Caco-2 (cell line): ENCODE measurements around the gene KCNQ1OT1. TPM values are rescaled to one million over a fixed set of nuclear protein-coding genes. Genes with fewer than 3 reads are reported as not detected.

Experiments
- BruUV-seq: library from RNA; stranded (reverse); fragments of 400-500 nt; replicated peaks from 2 replicates; lab custom pipeline; 2021; lab: Mats Ljungman, UMichigan
- CTCF ChIA-PET: fragments of 300-600 bp; sonication (Branson Sonifier 250); formaldehyde crosslinking; loops from one replicate; lab custom pipeline; 2022; ENCODE audit warnings: antibody characterized with exemption; lab: Charles Lee
- POLR2A ChIA-PET: fragments of 300-600 bp; sonication (Branson Sonifier 250); formaldehyde crosslinking; loops from one replicate; lab custom pipeline; 2022; ENCODE audit warnings: antibody characterized with exemption; lab: Charles Lee
- DNase-seq, 2 experiments: peaks; one replicate each; pipeline versions ENCODE4 v3.0.0 to v3.0.0-alpha.2; 2020 to 2022
- H3K27me3 ChIP-seq: replicated peaks from 2 replicates; pipeline ENCODE4 v1.6.0; 2011; ENCODE audit warnings: low read length; ENCODE audit not compliant: control insufficient read depth, insufficient read depth
- H3K36me3 ChIP-seq: 2 replicates; pipeline ENCODE4 v1.5.1; 2011; ENCODE audit warnings: low read length; ENCODE audit not compliant: control insufficient read depth, insufficient read depth
- H3K4me1 ChIP-seq: fragments of 250-450 bp; sonication (Bioruptor Pico); 2 replicates; pipeline ENCODE4 v1.5.1; 2020; ENCODE audit warnings: mild to moderate bottlenecking
- H3K4me3 ChIP-seq: 2 replicates; pipeline ENCODE4 v1.5.1; 2011; ENCODE audit warnings: low read depth, mild to moderate bottlenecking, control low read depth, low read length
- H3K9me3 ChIP-seq: fragments of 250-450 bp; sonication (Bioruptor Pico); 2 replicates; pipeline ENCODE4 v1.5.1; 2020; ENCODE audit warnings: mild to moderate bottlenecking, moderate library complexity
- H3K27ac Mint-ChIP-seq: one replicate; pipeline ENCODE4 v1.8.0; 2022; ENCODE audit warnings: mixed read lengths; ENCODE audit not compliant: unreplicated experiment
- H3K27me3 Mint-ChIP-seq: one replicate; pipeline ENCODE4 v1.8.0; 2022; ENCODE audit warnings: mixed read lengths; ENCODE audit not compliant: insufficient read depth, unreplicated experiment
- H3K36me3 Mint-ChIP-seq: one replicate; pipeline ENCODE4 v1.8.0; 2022; ENCODE audit warnings: mild to moderate bottlenecking, mixed read lengths; ENCODE audit not compliant: insufficient read depth, unreplicated experiment
- H3K4me1 Mint-ChIP-seq: one replicate; pipeline ENCODE4 v1.8.0; 2022; ENCODE audit warnings: low read depth, mixed read lengths; ENCODE audit not compliant: unreplicated experiment
- H3K4me3 Mint-ChIP-seq: one replicate; pipeline ENCODE4 v1.8.0; 2022; ENCODE audit warnings: mild to moderate bottlenecking, moderate library complexity, mixed read lengths; ENCODE audit not compliant: unreplicated experiment
- H3K9me3 Mint-ChIP-seq: one replicate; pipeline ENCODE4 v1.8.0; 2022; ENCODE audit warnings: mixed read lengths; ENCODE audit not compliant: unreplicated experiment
- intact Hi-C: fragments of 100-400 bp; cut with micrococcal nuclease; formaldehyde crosslinking; loops from one replicate; pipeline ENCODE4 v1.10.0; 2022; ENCODE audit not compliant: unreplicated experiment
- total RNA-seq: library from RNA; stranded (reverse); gene quantifications from 2 replicates; pipeline ENCODE4 v1.2.3, GENCODE V29; 2022
- TF ChIP-seq, protein P1 (sequence below), 2 experiments: fragments of 200-600 bp in 1 of 2; IDR thresholded peaks; 1 replicate in 1 of 2; 2 replicates in 1 of 2; pipeline versions ENCODE4 v1.5.1 to v1.8.0; 2011 to 2022; ENCODE audit warnings: antibody characterized with exemption in 1 of 2, control low read depth in 1 of 2, inconsistent platforms in 1 of 2, low read depth in 1 of 2, low read length in 1 of 2, mild to moderate bottlenecking in 1 of 2, moderate library complexity in 1 of 2; ENCODE audit not compliant: insufficient read depth in 1 of 2, severe bottlenecking in 1 of 2, unreplicated experiment in 1 of 2

Gene KCNQ1OT1
- total RNA-seq, 1 experiment from 2014 or later: 7.5 TPM

DNA sequence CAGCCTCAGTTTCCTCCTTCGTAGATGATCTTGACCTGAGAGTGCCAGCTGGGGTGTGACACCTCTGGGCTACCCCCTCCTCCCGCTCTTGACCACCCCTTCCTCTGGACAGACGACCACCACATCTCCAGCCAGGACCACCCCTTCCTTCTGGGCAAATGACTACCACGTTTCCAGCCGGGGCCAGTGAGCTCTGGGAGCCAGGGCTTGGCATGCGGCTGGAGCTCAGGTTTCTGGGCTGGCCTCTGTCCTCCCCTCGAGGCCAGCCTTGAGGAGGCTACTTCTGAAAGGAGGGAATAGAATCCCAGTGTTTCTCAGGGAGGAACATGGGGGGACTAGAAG is 120.9 kb downstream of the KCNQ1OT1 start:
- H3K4me1 ChIP-seq: peaks cover 10% of the 10 kb centered on the region; the same call in 1 of the 2 replicates
- ChIA-PET CTCF (no interaction called here), POLR2A (no interaction called here)
- H3K27me3 Mint-ChIP-seq: no peaks in the 10 kb centered on the region
- no peaks in the 10 kb centered on the region for H3K36me3 ChIP-seq
- no peak overlapping the region for H3K4me3 Mint-ChIP-seq
- H3K9me3 ChIP-seq: no peaks in the 10 kb centered on the region
- H3K27me3 ChIP-seq: no peaks in the 10 kb centered on the region
- H3K4me3 ChIP-seq: no peak overlapping the region
- TF ChIP-seq, protein P1, sequence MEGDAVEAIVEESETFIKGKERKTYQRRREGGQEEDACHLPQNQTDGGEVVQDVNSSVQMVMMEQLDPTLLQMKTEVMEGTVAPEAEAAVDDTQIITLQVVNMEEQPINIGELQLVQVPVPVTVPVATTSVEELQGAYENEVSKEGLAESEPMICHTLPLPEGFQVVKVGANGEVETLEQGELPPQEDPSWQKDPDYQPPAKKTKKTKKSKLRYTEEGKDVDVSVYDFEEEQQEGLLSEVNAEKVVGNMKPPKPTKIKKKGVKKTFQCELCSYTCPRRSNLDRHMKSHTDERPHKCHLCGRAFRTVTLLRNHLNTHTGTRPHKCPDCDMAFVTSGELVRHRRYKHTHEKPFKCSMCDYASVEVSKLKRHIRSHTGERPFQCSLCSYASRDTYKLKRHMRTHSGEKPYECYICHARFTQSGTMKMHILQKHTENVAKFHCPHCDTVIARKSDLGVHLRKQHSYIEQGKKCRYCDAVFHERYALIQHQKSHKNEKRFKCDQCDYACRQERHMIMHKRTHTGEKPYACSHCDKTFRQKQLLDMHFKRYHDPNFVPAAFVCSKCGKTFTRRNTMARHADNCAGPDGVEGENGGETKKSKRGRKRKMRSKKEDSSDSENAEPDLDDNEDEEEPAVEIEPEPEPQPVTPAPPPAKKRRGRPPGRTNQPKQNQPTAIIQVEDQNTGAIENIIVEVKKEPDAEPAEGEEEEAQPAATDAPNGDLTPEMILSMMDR (IDR thresholded peaks at IDR 0.05; ENCODE audit: insufficient read depth in 1 of 2, low read depth in 1 of 2, low read length in 1 of 2, severe bottlenecking in 1 of 2, unreplicated experiment in 1 of 2): no peak
- no peaks in the 10 kb centered on the region for H3K9me3 Mint-ChIP-seq
- H3K27ac Mint-ChIP-seq: no peak overlapping the region
- H3K4me1 Mint-ChIP-seq: peaks cover 6% of the 10 kb centered on the region
- peak in 1 of 2 experiments; percentile 27 for DNase-seq
- no peaks in the 10 kb centered on the region for H3K36me3 Mint-ChIP-seq
- intact Hi-C loops: no loop called here
- no TSS peak for BruUV-seq

DNA sequence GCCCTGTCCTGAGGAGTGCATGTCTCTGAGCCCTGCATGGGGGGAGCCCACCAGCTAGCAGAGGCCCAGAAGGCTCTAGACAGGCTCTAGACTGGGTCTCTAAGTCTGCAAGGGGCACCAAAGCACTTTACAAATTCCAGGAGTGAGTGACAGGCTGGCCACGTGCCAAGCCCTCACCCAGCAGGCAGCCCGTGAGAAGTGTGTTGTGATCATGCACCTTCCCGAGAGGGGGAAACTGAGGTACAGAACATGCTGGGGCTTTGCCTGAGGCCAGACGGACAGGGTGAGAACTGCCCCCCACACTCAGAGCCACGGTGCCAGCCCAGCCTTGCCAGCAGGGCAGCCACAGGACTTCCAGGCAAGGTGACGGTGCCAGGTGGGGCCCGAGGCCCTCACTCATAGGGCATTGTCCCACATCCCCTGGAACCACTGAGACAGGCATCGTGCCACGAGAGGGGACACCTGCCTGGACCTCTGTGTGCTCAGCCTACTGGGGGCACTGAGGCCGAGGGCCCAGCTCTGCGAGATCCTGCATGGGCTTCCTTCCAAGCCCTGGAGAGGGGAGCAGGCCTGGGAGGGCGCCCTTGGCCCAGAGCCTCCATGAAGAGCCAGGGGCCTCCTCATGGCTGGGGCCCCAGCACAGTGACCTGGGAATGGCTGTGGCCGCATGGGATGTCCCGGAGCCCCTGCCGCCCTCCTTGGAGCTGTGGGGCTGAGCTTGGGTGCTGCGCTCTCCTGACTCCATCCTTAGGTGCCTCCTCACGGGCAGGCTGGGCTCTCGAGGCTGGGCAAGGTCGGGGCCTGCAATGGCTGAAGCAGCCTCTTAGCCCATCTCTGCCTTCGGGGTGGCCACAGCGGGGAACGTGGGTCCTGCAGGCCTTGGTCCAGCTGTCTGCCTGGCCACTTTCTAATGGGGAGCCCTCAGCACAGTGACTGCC is 121.5 kb downstream of the KCNQ1OT1 start:
- Mint-ChIP-seq H3K9me3 (no peaks in the 10 kb centered on the region), H3K36me3 (no peaks in the 10 kb centered on the region), H3K27me3 (no peaks in the 10 kb centered on the region), H3K4me1 (peaks cover 6% of the 10 kb centered on the region), H3K4me3 (no peak overlapping the region), H3K27ac (no peak overlapping the region)
- CTCF ChIA-PET: no interaction called here
- Histone ChIP-seq H3K4me3 (no peak overlapping the region), H3K27me3 (no peaks in the 10 kb centered on the region), H3K4me1 (peaks cover 10% of the 10 kb centered on the region; the same call in 1 of the 2 replicates), H3K36me3 (no peaks in the 10 kb centered on the region), H3K9me3 (no peaks in the 10 kb centered on the region)
- peak in 1 of 2 experiments; percentile 32 for DNase-seq
- POLR2A ChIA-PET: no interaction called here
- no TSS peak for BruUV-seq
- TF ChIP-seq, protein P1 (IDR thresholded peaks at IDR 0.05; ENCODE audit: insufficient read depth in 1 of 2, low read depth in 1 of 2, low read length in 1 of 2, severe bottlenecking in 1 of 2, unreplicated experiment in 1 of 2): no peak
- intact Hi-C loops: no loop called here

DNA sequence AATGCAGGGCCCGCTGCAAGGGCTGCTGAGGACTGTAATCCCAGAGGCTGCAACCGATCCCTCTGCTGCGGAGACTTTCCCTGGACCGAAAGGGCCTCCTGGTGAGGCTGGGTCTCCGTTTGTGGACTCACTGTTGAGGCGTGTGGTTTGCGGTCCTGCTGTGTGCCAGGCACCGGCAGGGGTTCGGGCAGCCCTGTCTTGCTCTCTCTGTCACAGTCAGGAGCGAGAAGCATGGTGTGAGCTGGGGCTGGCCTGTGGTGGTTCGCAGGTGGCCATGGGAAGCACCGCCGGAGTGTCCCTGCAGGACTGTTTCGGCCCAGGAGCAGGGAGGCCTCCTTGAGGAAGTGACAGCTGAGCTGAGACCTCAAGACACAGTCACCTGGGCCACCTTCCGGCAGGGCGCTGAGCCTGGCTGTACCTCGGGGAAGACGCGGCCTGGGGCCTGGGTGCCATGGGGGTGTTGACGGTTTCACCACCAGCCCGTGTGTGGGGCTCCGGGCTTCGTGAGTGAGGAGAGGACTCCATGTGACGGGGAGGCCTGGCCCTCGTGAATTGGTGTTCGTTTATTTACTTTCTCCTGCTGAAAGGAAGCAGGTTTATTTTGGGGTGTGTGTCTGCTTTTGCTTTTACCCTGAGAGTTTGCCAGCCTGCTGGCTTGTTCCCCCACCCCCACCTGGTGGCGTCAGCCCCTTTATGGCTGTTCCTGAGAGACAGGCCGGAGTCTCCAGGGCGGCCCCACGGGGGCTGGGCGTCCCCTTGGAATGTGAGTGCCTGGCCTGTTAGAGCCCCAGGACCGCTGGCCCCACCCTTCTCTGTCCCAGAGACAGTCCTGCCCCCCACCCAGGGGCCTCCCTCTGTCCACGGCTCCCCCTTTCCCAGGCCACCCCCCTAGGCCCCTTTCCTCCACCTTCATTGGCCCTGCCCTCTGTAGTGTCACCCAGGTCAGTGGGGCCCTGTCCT is 122.5 kb downstream of the KCNQ1OT1 start:
- BruUV-seq: no TSS peak
- DNase-seq: peak; percentile 43 to 69
- intact Hi-C loops: no loop called here

More for the DNA sequence above, 122.5 kb downstream of the KCNQ1OT1 start:
- H3K4me3 Mint-ChIP-seq: no peak overlapping the region
- H3K9me3 ChIP-seq: no peaks in the 10 kb centered on the region
- CTCF ChIA-PET: no interaction called here
- no peaks in the 10 kb centered on the region for H3K36me3 ChIP-seq
- peaks cover 6% of the 10 kb centered on the region for H3K4me1 Mint-ChIP-seq
- H3K4me3 ChIP-seq: no peak overlapping the region
- TF ChIP-seq, protein P1 (IDR thresholded peaks at IDR 0.05; ENCODE audit: insufficient read depth in 1 of 2, low read depth in 1 of 2, low read length in 1 of 2, severe bottlenecking in 1 of 2, unreplicated experiment in 1 of 2): no peak
- H3K9me3 Mint-ChIP-seq: no peaks in the 10 kb centered on the region
- H3K27me3 Mint-ChIP-seq: no peaks in the 10 kb centered on the region
- H3K27ac Mint-ChIP-seq: no peak overlapping the region
- no peaks in the 10 kb centered on the region for H3K36me3 Mint-ChIP-seq
- no peaks in the 10 kb centered on the region for H3K27me3 ChIP-seq
- H3K4me1 ChIP-seq: peaks cover 10% of the 10 kb centered on the region; the same call in 1 of the 2 replicates
- POLR2A ChIA-PET: no interaction called here
